ENCODE data around the gene RUNX1. TPM values are rescaled to one million over a fixed set of nuclear protein-coding genes. Genes with fewer than 3 reads are reported as not detected.
A peak's percentile ranks its signal among the peaks of the same experiment; 100 is the strongest.

Gene RUNX1
- total RNA-seq, 1 experiment from 2014 or later = 55.2 TPM

DNA sequence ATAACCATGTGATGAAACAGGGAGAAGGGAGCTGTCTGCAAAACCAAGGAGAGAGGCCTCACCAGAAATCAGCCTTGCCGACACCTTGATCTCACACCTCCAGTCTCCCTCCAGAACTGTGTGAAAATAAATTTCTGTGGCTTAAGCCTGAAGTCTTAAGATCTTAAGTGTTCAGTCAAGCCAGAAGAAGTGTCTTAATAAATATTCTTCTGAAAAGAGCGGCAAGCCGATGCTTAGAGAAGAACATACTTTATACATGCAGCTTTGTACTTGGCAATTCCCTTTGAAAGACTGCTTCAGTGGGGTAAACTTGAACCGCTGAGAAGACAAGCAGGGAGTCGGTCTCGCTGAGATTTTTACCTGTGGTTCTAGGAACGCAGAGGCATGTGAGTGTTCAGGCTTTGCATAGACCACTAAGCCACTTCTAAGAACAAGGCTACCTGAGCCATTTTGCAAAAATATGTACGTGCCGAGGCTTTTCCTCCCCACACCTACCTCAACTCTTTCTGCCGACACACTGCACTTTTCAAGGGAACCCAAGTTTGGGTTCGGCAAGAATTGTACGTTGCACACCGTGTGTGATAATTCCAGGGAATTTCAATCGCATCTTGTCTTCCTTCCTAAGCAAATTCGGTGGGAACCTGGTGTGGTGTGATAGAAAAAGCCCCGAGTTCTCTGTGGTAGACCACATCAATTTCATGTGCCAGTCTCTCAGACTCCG lies 3.4 kb downstream of the RUNX1 start:
- H3K27me3 ChIP-seq (ENCODE audit: low read length) = no peaks in the 10 kb centered on the region
- ChIA-PET POLR2A (ENCODE audit: unreplicated experiment) (no interaction called here), CTCF (no interaction called here)
- H3K36me3 ChIP-seq (ENCODE audit: low read depth, low read length) = peaks cover 34% of the 10 kb centered on the region
- peaks cover 84% of the 10 kb centered on the region for H3K79me2 ChIP-seq (ENCODE audit: low read length)
- 0 out of 2 replicates have a peak overlapping the region, but pooled peaks have one; percentile 75 for H3K9ac ChIP-seq (ENCODE audit: low read length)
- no peak overlapping the region for H2AFZ ChIP-seq (ENCODE audit: low read length)
- no peaks in the 10 kb centered on the region for H3K9me2 ChIP-seq (replicated peaks; ENCODE audit: low read length)
- H3F3A ChIP-seq (ENCODE audit: low read length, unreplicated experiment) = peaks cover 12% of the 10 kb centered on the region
- peak overlapping the region; percentile 91; the same call in 1 of the 2 replicates for H3K27ac ChIP-seq (ENCODE audit: low read length)
- H3K4me3 ChIP-seq (ENCODE audit: low read length) = peak overlapping the region; percentile 75
- intact Hi-C loops (cut with micrococcal nuclease) = loop anchor here (5.0 kb wide), 2 partner anchors 248 to 467 kb away; no protein-coding TSS in a partner anchor
- TF ChIP-seq EZH2phosphoT487 (IDR thresholded peaks at IDR 0.05; ENCODE audit: borderline replicate concordance, low read length) (no peak), EZH2 (IDR thresholded peaks at IDR 0.05; ENCODE audit: low read length, unreplicated experiment) (no peak)
- TF ChIP-seq, protein P1, sequence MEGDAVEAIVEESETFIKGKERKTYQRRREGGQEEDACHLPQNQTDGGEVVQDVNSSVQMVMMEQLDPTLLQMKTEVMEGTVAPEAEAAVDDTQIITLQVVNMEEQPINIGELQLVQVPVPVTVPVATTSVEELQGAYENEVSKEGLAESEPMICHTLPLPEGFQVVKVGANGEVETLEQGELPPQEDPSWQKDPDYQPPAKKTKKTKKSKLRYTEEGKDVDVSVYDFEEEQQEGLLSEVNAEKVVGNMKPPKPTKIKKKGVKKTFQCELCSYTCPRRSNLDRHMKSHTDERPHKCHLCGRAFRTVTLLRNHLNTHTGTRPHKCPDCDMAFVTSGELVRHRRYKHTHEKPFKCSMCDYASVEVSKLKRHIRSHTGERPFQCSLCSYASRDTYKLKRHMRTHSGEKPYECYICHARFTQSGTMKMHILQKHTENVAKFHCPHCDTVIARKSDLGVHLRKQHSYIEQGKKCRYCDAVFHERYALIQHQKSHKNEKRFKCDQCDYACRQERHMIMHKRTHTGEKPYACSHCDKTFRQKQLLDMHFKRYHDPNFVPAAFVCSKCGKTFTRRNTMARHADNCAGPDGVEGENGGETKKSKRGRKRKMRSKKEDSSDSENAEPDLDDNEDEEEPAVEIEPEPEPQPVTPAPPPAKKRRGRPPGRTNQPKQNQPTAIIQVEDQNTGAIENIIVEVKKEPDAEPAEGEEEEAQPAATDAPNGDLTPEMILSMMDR (conservative IDR thresholded peaks at IDR 0.05; ENCODE audit: low read depth, low read length) = no peak
- BruUV-seq (replicated peaks) = no TSS peak
- no peaks in the 10 kb centered on the region for H3K9me3 ChIP-seq (ENCODE audit: low read length)
- peaks cover 42% of the 10 kb centered on the region for H3K4me1 ChIP-seq (ENCODE audit: insufficient read depth, low read length)
- DNase-seq = no peak
- peak overlapping the region; percentile 90 for H3K4me2 ChIP-seq (ENCODE audit: low read length)
- no peak for ATAC-seq
- no peaks in the 10 kb centered on the region for H4K20me1 ChIP-seq (ENCODE audit: low read length)

DNA sequence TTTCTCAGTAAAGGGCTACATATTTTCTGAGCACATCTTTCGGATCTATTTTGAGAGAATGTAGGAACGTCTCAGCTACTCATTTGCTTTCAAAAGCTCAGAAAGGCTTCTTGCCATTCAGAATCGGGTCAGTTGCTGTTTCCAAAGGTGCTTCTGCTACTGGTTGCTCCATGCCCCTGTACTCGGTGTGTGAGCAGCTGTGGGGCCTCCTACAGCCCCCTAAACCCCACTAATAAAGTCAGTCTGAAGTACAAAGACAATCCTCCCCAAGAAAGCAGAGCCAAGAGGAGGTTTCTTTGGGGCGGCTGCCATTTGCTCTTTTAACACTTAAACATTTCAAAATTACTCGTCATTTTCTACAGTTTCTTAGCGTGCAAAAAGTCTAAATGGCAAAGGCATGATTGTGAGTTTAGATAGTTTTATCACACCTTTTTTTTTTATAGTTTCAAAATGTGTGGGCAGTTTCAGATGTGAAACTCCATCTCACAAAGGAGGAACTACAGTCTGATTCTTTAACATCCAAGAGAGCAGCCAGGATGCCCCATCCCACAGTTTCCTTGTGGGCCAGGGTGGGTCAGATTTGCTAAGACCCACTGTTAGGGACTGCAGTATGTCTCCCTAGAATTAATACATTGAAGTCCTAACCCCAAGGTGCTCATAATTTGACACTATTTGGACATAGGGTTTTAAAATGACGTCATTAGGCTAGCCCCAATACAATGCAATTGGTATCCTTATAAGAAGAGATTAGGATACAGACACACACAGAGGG lies 4.1 kb downstream of the RUNX1 start:
- POLR2A ChIA-PET (ENCODE audit: unreplicated experiment) = no interaction called here
- intact Hi-C loops (cut with micrococcal nuclease) = loop anchor here (5.0 kb wide), 2 partner anchors 248 to 467 kb away; no protein-coding TSS in a partner anchor

More for the DNA sequence above, 4.1 kb downstream of the RUNX1 start:
- H3K27ac ChIP-seq (ENCODE audit: low read length) = no peak overlapping the region
- no peak overlapping the region for H3K9ac ChIP-seq (ENCODE audit: low read length)
- no peak overlapping the region for H3K4me3 ChIP-seq (ENCODE audit: low read length)
- peaks cover 34% of the 10 kb centered on the region for H3K36me3 ChIP-seq (ENCODE audit: low read depth, low read length)
- no peaks in the 10 kb centered on the region for H3K27me3 ChIP-seq (ENCODE audit: low read length)
- H3K4me2 ChIP-seq (ENCODE audit: low read length) = no peak overlapping the region
- no peak for DNase-seq
- H3F3A ChIP-seq (ENCODE audit: low read length, unreplicated experiment) = peaks cover 12% of the 10 kb centered on the region
- H3K4me1 ChIP-seq (ENCODE audit: insufficient read depth, low read length) = peaks cover 36% of the 10 kb centered on the region
- H4K20me1 ChIP-seq (ENCODE audit: low read length) = no peaks in the 10 kb centered on the region
- H3K79me2 ChIP-seq (ENCODE audit: low read length) = peaks cover 87% of the 10 kb centered on the region
- H3K9me2 ChIP-seq (replicated peaks; ENCODE audit: low read length) = no peaks in the 10 kb centered on the region
- CTCF ChIA-PET = no interaction called here
- no peak overlapping the region for H2AFZ ChIP-seq (ENCODE audit: low read length)
- TF ChIP-seq, protein P1 (conservative IDR thresholded peaks at IDR 0.05; ENCODE audit: low read depth, low read length) = no peak
- TF ChIP-seq EZH2phosphoT487 (IDR thresholded peaks at IDR 0.05; ENCODE audit: borderline replicate concordance, low read length) (no peak), EZH2 (IDR thresholded peaks at IDR 0.05; ENCODE audit: low read length, unreplicated experiment) (no peak)
- ATAC-seq = no peak
- BruUV-seq (replicated peaks) = no TSS peak
- no peaks in the 10 kb centered on the region for H3K9me3 ChIP-seq (ENCODE audit: low read length)
